Ascending aorta (tissue), 2 donors: ENCODE results near the gene FXYD2. TPM values are rescaled to one million over a fixed set of nuclear protein-coding genes. Genes with fewer than 3 reads are reported as not detected.

ENCODE experiments used
- DNase-seq, 2 donors: peaks; one replicate each; pipeline ENCODE4 v3.0.0-alpha.2; 2019; ENCODE audit warnings: low spot score in 2 of 2
- H3K27ac ChIP-seq, 2 donors: fragments of 200-600 bp; sonication (generic); one replicate each; pipeline ENCODE4 v1.5.1; 2016 to 2017; ENCODE audit warnings: mild to moderate bottlenecking in 1 of 2
- H3K27me3 ChIP-seq: fragments of 200-600 bp; sonication (generic); one replicate; pipeline ENCODE4 v1.5.1; 2017
- H3K36me3 ChIP-seq, 2 donors: fragments of 200-600 bp; sonication (generic); one replicate each; pipeline ENCODE4 v1.5.1; 2016
- H3K4me1 ChIP-seq, 2 donors: fragments of 200-600 bp; sonication (generic); one replicate each; pipeline ENCODE4 v1.5.1; 2016 to 2017; ENCODE audit warnings: mild to moderate bottlenecking in 1 of 2
- H3K4me3 ChIP-seq, 2 donors: fragments of 200-600 bp; sonication (generic); one replicate each; pipeline ENCODE4 v1.5.1; 2016 to 2017; ENCODE audit warnings: mild to moderate bottlenecking in 1 of 2
- H3K9me3 ChIP-seq, 2 donors: fragments of 200-600 bp; sonication (generic); one replicate each; pipeline ENCODE4 v1.5.1; 2016
- intact Hi-C: fragments of 100-400 bp; cut with DNase I; formaldehyde crosslinking; loops from one replicate; pipeline ENCODE4 v1.15.1; 2023
- total RNA-seq: library from RNA; depleted of rRNA; stranded (reverse); fragments of >200 nt; gene quantifications from one replicate; pipeline ENCODE4 v1.1.0, GENCODE V29; 2016
- TF ChIP-seq, protein P1 (sequence below), 3 experiments: fragments of 200-600 bp in 2 of 3; fragments of 450-650 bp in 1 of 3; sonication (generic) in 2 of 3; IDR thresholded peaks; one replicate each; pipeline ENCODE4 v1.5.1; 2016 to 2019; ENCODE audit warnings: antibody characterized with exemption in 3 of 3, mild to moderate bottlenecking in 1 of 3, moderate library complexity in 1 of 3

FXYD2 gene
- total RNA-seq, 1 donor from 2014 or later: not detected

DNA sequence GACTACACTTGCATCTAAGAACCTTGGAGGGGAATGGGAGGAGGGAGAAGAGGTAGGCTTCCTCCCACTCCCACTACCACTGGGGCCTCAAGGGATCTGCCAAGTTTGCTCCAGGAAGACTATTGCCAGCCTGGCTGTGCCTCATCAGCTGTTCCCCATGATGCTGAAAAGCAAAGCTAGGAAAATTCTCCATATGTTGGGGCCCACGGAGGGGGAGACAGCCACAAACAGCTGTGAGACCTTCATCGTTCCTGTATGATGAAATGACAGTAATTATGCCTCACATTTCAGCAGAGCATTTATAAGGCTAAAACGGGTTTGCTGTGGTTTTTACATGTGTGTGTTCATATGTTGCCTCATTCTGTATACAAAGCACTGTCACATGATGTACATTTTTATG is 34.3 kb downstream of the FXYD2 start:
- intact Hi-C loops: no loop called here
- H3K36me3 ChIP-seq: no peaks in the 10 kb centered on the region
- TF ChIP-seq, protein P1, sequence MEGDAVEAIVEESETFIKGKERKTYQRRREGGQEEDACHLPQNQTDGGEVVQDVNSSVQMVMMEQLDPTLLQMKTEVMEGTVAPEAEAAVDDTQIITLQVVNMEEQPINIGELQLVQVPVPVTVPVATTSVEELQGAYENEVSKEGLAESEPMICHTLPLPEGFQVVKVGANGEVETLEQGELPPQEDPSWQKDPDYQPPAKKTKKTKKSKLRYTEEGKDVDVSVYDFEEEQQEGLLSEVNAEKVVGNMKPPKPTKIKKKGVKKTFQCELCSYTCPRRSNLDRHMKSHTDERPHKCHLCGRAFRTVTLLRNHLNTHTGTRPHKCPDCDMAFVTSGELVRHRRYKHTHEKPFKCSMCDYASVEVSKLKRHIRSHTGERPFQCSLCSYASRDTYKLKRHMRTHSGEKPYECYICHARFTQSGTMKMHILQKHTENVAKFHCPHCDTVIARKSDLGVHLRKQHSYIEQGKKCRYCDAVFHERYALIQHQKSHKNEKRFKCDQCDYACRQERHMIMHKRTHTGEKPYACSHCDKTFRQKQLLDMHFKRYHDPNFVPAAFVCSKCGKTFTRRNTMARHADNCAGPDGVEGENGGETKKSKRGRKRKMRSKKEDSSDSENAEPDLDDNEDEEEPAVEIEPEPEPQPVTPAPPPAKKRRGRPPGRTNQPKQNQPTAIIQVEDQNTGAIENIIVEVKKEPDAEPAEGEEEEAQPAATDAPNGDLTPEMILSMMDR (IDR thresholded peaks at IDR 0.05): no peak

DNA sequence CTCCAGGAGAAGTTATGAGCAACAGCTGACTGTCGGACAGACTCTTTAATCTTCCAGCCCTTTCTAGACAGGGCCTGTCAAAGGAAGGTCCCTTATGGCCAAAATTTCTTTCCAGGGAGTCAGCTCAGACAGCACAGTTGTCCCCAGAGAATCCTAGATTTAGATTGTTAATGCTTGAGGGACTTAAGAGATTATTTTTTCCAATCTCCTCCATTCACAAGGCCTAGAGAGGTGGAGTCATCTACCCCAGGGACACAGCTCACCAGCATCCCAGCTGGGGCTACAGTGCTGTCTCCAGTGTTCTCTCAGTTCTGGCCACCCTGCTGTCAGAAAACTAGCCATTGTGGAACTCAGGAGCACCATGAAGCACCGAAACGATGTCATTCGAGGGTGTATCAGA is 35.3 kb downstream of the FXYD2 start:
- DNase-seq: no peak
- H3K4me1 ChIP-seq: no peaks in the 10 kb centered on the region
- no peaks in the 10 kb centered on the region for H3K9me3 ChIP-seq
- TF ChIP-seq, protein P1 (IDR thresholded peaks at IDR 0.05): no peak
- H3K27ac ChIP-seq: no peak overlapping the region
- intact Hi-C loops: no loop called here
- H3K27me3 ChIP-seq: no peaks in the 10 kb centered on the region
- H3K36me3 ChIP-seq: no peaks in the 10 kb centered on the region
- no peak overlapping the region for H3K4me3 ChIP-seq

More for the DNA sequence above, 34.3 kb downstream of the FXYD2 start:
- no peaks in the 10 kb centered on the region for H3K4me1 ChIP-seq
- H3K4me3 ChIP-seq: no peak overlapping the region
- H3K27me3 ChIP-seq: no peaks in the 10 kb centered on the region
- H3K9me3 ChIP-seq: no peaks in the 10 kb centered on the region
- no peak overlapping the region for H3K27ac ChIP-seq
- no peak for DNase-seq

DNA sequence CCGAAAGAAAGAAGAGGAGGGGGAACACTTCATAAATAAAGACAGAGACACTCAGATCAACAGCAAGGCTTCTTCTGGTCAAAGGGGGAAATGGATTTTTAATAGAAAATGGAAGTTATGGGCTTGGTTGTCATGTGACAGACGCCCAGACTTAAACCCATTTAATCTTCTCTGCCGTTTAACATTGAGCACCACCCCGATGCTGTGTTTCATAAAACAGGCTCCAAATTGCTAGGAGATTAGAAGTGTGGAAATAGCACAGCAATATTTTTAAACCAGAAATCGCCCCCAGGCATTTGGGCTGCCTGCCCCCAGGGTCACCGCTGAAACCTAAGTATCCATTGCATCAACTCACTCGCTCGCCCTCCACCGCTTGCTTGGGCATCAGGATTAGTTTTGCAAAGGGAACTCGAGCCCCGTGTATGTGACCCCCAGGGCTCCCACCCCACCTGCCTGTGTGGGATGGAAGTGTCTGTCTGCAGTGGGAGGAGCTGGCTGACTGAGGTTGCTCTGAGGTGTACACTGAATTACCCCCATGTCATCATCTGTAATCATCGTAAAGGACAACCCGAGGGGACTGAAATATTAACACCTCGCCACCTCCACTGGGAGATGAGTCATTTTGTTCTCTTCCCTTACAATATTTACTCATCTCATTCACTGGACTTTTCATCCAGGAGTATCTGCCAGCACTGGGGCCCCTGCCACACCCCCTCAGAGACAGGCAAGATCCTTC is 38.2 kb downstream of the FXYD2 start:
- intact Hi-C loops: no loop called here
- H3K27ac ChIP-seq: no peak overlapping the region
- no peak for DNase-seq
- no peak overlapping the region for H3K4me3 ChIP-seq
- H3K4me1 ChIP-seq: no peaks in the 10 kb centered on the region
- no peaks in the 10 kb centered on the region for H3K9me3 ChIP-seq
- H3K27me3 ChIP-seq: no peaks in the 10 kb centered on the region
- TF ChIP-seq, protein P1 (IDR thresholded peaks at IDR 0.05): no peak
- no peaks in the 10 kb centered on the region for H3K36me3 ChIP-seq

DNA sequence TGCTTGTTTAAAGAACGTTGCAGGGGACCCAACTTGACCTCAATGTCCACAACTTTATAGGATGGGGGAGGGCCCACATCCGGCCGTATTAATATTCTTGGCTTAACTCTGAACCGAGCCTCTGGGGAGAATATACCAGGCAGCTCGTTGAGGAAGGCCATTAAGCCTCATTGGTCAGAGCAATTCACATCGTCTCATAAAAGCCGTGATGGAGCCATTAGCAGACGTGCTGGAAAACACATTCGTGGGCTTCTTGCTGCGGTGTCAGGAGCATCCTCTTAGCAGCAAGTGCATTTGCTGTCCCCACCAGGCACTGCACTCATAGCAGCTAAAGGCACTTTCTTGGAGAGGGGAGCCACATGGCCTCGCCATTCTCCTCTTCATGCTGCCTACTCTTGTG is 42.4 kb downstream of the FXYD2 start:
- H3K4me3 ChIP-seq: no peak overlapping the region
- no peaks in the 10 kb centered on the region for H3K4me1 ChIP-seq
- no peaks in the 10 kb centered on the region for H3K36me3 ChIP-seq
- intact Hi-C loops: no loop called here
- DNase-seq: no peak
- H3K27ac ChIP-seq: no peak overlapping the region
- no peaks in the 10 kb centered on the region for H3K27me3 ChIP-seq
- TF ChIP-seq, protein P1 (IDR thresholded peaks at IDR 0.05): no peak
- H3K9me3 ChIP-seq: no peaks in the 10 kb centered on the region

DNA sequence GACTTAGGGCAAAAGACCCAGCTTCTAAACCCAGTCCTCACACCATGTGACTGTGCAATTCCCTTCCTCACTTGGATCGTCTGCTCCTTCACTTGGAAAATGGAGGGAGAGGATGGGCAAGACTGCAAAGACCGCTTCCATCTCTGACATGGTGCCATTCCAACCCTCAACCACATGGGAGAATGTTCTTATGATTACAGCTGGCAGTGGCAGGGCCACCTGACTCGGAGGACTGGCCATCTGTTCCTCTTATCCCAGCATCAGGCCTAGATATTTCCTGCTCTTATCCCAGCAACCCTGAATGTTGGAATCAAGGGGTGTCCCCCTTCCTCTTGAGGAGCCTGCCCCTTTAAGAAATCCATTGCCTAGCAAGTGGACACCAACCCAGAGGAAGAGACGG is 42.9 kb downstream of the FXYD2 start:
- no peaks in the 10 kb centered on the region for H3K4me1 ChIP-seq
- H3K36me3 ChIP-seq: no peaks in the 10 kb centered on the region
- H3K27ac ChIP-seq: no peak overlapping the region
- TF ChIP-seq, protein P1 (IDR thresholded peaks at IDR 0.05): no peak
- DNase-seq: no peak
- no peaks in the 10 kb centered on the region for H3K9me3 ChIP-seq
- no peak overlapping the region for H3K4me3 ChIP-seq
- H3K27me3 ChIP-seq: no peaks in the 10 kb centered on the region
- intact Hi-C loops: no loop called here
